Stromal cell of bone marrow (primary cell): ENCODE data around the gene ZBTB4.

Source experiments
- DNase-seq: peaks from one replicate; pipeline ENCODE4 v3.0.0-alpha.2; 2012; ENCODE audit warnings: low read depth

The ZBTB4 gene

DNA sequence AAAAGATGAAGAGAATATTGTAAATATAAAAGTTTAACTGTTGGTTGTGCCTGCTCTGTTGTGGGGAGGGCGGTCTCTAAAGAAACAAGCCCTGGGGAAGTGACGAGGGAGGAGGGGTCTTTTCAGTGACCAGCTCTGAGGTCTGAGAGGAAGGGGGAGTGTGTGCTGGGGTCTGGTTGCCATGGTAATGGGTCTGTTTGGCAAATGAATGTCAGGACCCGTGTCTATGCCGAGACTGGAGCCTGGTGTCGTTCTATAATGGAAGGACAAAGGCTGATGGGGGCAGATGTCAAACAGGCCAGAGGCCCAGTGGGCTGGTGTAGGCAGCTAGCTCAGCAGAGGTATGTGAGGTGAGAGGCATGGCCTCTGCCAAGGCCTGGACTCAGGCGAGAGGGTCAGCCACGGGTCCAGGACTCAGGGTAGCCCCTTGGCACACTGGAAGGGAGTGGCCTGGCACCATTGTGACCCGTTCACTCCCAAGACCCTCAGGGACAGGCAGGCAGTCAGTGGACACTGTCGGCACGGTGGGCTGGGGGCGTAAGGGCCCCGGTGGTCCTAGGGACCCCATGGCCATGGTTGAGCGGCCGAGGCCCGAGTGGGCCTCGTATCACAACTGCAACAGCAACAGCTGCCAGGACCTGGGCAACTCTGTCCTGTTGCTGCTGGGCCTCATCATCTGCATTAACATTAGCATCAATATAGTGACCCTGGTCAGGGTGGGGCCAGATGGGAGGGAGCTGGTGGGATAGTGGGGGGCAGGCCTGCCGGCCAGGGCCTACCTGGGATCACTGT is 59.4 kb downstream of the ZBTB4 start, which contains the start of gene SPEM1:
Gene SPEM1, plus strand, starts transcription at position 506 of the 792 bp plus-strand sequence. Its CDS starts 61 bp downstream, at position 567.
- DNase-seq, result no peak

DNA sequence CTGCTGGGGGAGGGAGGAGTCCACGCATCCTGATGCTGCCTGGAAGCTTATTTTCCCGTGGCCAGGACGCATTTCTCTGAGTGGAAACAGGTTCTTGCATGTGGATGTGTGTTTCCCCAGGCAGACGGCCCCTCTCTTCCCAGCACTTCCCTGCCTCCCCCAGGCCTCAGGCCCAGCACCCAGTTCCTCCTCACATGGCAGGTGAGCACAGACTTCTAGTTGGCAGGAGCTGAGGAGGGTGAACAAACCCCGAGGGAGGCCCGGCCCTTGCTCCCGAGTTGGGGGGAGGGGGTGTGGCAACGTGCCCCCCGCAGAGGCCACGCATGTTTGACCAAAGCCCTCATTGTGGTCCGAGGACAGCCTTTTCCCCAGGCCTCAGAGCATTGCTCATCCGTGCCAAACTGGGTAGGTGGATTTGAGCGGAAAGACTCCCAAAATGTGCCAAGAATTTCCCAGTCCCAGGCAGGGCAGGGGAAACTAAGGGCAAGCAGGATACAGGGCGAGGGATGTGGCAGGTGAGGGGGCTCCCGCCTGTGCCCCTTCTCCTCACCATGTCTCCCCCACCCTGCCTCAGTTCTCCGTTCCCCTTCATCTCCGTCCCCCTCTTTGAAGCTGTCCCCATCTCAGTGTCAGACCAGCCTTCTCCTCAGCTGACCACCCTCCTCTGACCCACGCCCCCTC is 60.8 kb downstream of the ZBTB4 start:
- no peak for DNase-seq

GRCh38 chr17:7417056-7417655 is 62.3 kb downstream of the ZBTB4 start:
- no peak for DNase-seq

DNA sequence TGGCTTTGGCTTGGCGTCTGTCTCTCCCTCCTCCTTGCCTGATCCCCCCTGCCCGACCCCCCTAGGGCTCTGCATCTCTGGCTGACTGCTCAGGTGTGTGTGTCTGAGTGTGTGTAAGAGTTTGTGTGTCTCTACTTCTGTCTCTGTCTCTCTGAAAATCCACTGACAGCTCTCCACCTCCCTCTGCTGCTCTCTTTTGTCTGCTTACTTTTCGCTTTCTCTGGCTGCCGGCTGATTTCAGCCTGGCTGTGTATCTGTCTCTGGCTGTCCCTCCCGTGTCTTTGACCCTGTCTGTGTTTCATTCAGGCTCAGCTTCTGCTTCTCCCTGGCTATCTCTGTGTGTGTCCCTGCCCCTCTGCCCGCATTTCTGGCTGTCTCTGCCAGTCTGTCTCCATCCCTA is 63.1 kb downstream of the ZBTB4 start:
- no peak for DNase-seq

DNA sequence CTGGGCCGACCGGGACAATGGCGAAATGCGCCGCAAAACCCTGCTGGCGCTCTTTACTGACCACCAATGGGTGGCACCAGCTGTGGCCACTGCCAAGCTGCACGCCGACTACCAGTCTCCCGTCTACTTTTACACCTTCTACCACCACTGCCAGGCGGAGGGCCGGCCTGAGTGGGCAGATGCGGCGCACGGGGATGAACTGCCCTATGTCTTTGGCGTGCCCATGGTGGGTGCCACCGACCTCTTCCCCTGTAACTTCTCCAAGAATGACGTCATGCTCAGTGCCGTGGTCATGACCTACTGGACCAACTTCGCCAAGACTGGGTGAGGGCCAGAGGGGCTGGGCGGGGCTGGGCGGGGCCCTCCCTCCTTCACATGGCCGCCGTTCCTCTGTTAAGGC is 63.6 kb downstream of the ZBTB4 start:
- DNase-seq, result no peak

DNA sequence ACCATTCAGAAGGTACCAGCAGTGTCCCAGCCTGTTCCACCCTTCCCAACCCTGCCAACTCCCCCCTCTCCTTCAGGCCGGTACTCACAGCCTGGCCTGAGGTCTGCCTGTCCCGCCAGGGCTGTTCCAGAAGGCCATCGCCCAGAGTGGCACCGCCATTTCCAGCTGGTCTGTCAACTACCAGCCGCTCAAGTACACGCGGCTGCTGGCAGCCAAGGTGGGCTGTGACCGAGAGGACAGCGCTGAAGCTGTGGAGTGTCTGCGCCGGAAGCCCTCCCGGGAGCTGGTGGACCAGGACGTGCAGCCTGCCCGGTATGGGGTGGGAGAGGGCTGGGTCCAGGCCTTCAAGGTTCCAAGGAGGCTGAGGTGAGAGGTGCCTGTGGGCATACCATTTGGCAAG is 64.6 kb downstream of the ZBTB4 start:
- DNase-seq, result no peak

DNA sequence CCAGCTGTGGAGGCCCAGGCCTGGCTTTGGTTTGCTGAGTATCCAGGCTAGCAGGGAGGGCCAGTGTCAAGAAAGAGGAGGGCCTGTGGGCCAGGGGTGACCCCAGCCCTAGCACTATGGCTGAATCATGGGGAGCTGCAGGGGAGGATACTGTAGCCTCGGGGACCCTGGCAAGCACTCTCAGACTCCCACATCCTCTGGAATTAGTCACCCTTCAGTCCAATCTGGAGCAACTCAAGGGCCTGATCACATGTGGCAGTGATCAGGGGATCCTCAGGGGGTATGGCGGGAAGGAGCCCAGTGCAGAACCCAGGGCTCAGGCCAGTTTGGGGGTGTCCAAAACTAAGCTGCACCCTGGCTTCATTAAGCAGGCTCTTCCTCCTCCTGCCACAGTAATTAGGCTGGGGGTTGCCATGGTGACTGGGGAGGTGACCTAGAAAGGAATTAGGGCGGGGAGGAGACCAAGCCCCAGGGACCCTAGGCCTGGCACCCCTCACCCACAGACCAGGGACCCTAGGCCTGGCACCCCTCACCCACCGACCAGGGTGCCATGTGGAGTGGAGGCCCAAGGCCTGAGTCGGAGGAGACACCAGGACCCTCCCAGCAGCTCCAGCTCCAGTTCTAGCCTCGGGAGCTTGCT is 66.0 kb downstream of the ZBTB4 start:
- no peak for DNase-seq

- DNase-seq, result no peak
Measured at GRCh38 chr17:7411427-7411750, 68.0 kb downstream of the ZBTB4 start.

- no peak for DNase-seq
Measured at GRCh38 chr17:7410634-7411426, 68.6 kb downstream of the ZBTB4 start.

- DNase-seq, result no peak
Measured at GRCh38 chr17:7409716-7410115, 69.7 kb downstream of the ZBTB4 start.
